Ramos (cell line): ENCODE measurements around the gene INTS13.
"Not testable (repeated sequence)": the region's sequence is repeated elsewhere in the genome, so short reads cannot be mapped to it uniquely, and the experiment has no call there.

Experiments used
- in situ Hi-C: fragments of 300-500 bp; cut with MboI; formaldehyde crosslinking; loops from one replicate; pipeline ENCODE4 v1.14.3; 2022; ENCODE audit warnings: low sequenced_read_pairs; ENCODE audit not compliant: unreplicated experiment

The INTS13 gene

GRCh38 chr12:26936559-26937442 lies 980 bp downstream of the INTS13 start:
- in situ Hi-C loops, result no loop called here

GRCh38 chr12:26935636-26936378 lies 2.0 kb downstream of the INTS13 start:
- in situ Hi-C loops, result no loop called here

DNA sequence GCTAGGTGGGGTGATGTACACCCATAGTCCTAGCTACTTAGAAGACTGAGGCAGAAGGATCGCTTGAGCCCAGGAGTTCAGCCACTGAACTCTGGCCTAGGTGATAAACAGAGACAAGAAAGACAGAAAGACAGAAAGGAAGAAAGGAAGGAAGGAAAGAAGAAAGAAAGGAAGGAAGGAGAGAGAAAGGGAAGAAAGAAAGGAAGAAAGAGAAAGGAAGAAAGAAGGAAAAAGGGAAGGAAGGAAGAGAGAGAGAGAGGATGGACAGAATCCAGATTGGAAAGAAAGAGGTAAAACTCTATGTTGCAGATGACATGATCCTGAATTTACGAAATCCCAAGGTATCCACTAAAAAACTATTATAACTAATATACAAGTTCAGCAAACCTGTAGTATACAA lies 8.2 kb downstream of the INTS13 start:
- in situ Hi-C loops, result no loop called here

DNA sequence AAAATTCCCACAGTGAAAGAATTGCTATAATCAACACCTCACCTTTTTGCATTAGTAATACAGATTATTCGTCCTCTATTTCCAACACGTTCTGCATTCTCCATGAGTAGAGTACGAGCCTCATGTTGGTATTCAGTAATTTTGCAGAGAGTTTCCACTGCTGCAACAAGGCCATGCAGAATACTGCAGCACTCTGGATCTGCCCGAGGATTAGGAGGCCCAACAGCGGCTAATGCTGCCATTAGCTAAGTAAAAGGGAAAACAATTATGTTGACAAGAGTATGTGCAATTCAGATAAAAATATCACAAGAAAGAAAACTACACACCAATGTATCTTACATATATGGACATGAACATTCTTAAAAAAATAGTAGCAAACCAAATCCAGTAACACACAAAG lies 9.1 kb downstream of the INTS13 start:
- in situ Hi-C loops, result no loop called here

DNA sequence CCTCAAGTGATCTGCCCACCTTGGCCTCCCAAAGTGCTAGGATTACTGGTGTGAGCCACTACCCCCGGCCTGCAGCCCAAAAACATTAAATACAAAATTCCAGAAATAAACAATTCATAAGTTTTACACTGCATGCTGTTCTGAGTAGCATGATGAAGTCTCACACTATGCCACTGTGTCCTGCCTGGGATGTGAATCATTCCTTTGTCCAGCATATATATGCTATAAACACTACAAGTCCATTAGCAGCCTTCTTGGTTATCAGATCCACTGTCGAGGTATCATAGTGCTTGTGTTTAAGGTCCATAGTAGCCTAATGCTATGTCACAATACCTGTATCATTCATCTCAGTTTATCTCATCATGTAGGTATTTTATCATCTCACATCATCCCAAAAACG lies 15.9 kb downstream of the INTS13 start:
- in situ Hi-C loops, result no loop called here

DNA sequence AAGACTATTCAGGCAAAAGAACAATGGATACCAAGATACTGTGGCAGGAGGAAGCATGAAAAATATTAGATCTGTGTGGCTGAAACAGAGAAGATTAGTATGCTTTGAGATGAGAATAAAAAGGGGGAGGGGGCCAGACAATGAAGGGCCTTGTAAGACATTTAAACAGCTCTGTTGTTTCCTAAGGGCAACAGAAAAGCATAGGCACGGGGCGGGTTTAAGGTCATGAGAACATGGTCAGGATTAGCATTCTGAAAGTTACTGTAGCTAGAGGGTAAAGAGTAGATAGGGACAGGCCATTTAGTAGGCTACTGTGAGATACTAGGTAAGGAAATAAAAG lies 18.6 kb downstream of the INTS13 start:
- in situ Hi-C loops, result no loop called here

DNA sequence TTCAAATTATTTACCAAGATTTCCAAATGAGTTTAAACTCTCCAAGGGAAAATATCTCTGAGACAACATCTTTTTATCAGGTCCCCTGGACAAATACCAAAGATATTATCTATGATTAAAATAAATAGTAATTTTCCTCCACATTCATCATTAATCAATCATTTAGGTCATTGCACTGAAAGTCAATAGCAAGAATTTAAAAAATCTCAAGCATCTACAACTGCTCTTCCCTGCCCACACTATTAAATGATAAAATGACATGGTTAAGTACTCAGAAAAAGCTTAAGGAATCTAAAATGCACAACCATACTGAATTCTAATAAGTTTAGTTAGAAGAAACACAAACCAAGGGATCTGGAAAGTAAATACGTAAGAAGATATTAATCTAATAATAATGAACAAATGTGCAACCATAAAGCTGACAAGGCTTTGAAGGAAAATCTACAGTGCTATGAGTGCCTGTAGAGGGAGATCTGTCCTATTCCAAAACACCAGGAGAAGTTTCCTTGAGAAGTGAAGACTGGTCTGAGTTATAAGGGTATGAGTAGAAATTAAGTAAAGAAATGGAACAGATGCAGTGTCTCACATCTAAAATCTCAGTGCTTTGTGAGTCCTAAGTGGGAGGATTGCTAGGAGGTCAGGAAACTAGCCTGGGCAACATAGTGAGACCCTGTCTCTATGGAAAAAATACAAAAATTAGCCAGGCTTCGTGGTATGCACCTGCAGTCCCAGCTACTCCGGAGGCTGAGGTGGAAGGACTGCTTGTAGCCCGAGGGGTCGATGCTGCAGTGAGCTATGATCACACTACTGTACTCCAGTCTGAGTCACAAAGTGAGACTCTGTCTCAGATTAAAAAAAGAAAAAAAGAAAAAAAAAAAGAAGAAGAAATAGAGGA lies 19.2 kb downstream of the INTS13 start:
- in situ Hi-C loops, result no loop called here

GRCh38 chr12:26906704-26907103 lies 31.1 kb downstream of the INTS13 start:
- in situ Hi-C loops, result no loop called here

- in situ Hi-C loops, result no loop called here
These were observed 31.8 kb downstream of the INTS13 start for GRCh38 chr12:26906024-26906423.

DNA sequence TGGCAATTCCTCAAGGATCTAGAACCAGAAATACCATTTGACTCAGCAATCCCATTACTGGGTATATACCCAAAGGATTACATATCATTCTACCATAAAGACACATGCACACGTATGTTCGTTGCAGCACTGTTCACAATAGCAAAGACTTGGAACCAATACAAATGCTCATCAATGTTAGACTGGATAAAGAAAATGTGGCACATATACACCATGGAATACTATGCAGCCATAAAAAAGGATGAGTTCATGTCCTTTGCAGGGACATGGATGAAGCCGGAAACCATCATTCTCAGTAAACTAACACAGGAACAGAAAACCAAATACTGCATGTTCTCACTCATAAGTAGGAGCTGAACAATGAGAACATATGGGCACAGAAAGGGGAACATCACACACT lies 34.4 kb downstream of the INTS13 start:
- in situ Hi-C loops, result not testable (repeated sequence)

DNA sequence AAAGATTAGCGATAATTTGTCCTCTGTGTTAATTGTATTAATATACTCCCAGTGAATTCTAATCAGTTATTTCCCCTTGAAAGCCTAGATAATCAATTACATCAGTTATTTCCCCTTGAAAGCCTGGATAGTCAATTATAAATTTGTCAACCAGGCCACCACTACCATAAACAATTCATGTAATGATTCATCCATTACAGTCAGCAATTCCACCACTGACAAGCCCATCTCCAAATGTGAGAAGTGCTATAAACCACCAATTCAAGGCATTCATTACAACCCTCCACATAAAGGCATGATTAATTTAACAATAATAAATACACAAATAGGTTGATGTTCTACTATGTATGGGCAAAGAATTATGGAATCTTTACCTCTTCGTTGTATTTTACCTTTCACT lies 40.9 kb downstream of the INTS13 start:
- in situ Hi-C loops, result no loop called here

DNA sequence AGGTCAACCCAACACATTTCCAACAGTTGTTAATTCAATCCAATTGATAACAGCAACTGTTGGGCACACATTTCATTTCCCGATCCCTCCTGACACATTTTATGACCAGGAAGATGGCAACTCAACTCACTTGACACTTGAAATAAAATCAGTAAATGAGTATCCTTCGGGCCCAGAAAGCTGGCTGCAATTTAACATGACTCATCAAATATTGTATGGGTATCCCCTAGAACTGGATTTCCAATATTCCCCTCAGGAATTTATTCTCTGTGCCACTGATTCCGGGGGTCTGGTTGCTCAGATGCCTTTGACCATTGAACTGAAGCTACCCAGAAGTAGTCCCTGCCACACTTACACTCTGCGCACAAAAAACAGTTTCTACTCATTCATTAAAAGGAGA lies 42.1 kb downstream of the INTS13 start:
- in situ Hi-C loops, result no loop called here

DNA sequence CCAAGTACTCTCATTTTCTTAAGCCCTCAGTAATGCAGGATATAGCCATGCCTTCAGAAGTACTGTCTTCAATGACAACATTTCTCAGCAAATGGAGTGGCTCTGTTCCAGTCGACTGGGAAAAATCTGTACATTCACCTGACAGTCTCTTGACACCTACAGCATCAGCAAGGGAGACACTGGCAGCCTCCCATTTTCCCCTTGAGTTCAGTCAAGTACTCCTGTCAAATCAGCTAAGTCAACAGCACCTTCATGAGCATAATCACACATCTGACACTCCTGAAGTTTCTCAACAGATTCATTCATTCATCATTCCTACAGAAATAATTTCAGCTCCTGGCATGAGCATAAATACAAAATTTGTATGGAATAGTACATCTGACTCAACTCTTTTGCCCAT lies 46.1 kb downstream of the INTS13 start:
- in situ Hi-C loops, result no loop called here

DNA sequence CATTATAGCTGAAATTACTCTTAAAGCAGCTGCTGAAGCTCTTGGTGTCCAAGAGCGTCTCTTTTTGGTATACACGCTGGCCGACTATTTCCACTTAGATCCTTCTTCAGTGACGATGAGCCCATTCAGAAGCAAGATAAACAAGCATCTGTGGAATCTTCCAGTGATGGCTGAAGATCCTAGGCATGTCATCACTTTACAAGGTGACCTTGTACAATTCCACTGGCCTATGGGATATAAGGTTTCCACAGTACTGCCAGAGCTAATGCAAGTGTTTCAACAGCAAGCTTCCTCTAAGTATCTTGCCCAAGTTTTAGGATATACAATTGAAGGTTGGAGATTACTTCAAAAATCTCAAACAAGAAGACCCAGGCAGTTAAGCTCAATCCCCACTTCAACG lies 47.0 kb downstream of the INTS13 start:
- in situ Hi-C loops, result no loop called here

DNA sequence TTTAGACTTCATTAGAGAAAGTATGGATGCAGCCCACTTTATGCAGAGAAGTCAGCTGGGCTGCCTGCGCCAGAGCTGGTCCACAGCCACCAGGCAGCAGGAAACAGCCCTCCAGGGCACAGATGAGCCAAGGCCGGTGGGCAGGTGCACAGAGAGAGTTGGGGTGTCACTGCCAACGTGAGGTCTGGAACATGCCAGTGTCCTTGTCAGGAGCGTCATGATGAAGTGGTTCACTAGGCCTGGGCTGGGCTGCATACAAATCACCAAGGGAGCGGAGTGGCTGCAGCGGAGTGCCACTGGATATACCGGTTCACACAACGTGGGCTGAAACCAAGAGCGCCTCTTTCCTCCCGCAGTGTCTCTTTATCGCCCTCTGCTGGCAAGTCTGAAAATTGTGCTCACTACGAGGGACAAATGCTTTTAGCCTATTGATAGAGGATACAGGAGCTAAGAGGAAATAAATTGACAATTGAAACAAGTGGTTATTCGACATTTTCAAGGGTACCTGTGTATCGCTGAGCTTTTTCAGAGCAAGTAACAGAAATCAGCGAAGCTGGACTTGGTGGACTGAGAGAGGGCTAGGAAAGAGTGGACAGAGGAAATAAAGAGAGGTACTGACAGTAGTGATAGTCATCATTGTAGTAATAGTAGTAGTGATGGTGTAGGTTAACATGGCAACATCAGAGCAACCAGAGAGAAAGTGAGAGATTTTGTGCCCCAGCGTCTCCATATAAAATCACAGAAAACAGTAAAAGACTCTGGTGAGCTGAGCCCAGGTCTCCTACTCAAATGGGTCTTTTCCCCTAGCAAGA lies 52.8 kb downstream of the INTS13 start:
- in situ Hi-C loops, result no loop called here

DNA sequence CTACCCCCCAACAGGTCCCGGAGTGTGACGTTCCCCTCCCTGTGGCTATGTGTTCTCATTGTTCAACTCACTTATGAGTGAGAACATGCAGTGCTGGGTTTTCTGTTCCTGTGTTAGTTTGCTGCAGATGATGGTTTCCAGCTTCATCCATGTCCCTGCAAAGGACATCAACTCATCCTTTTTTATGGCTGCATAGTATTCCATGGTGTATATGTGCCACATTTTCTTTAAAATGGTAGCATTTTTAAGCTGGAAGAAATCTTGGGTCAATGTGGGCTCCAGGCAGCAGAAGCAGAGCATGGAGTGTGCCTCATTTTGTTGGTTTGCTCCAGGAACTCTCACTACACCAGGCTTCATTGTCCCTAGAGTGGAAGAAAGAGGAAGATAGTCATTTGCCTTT lies 57.2 kb downstream of the INTS13 start:
- in situ Hi-C loops, result no loop called here

- in situ Hi-C loops, result no loop called here
These were observed 59.1 kb downstream of the INTS13 start for GRCh38 chr12:26878661-26879119.

DNA sequence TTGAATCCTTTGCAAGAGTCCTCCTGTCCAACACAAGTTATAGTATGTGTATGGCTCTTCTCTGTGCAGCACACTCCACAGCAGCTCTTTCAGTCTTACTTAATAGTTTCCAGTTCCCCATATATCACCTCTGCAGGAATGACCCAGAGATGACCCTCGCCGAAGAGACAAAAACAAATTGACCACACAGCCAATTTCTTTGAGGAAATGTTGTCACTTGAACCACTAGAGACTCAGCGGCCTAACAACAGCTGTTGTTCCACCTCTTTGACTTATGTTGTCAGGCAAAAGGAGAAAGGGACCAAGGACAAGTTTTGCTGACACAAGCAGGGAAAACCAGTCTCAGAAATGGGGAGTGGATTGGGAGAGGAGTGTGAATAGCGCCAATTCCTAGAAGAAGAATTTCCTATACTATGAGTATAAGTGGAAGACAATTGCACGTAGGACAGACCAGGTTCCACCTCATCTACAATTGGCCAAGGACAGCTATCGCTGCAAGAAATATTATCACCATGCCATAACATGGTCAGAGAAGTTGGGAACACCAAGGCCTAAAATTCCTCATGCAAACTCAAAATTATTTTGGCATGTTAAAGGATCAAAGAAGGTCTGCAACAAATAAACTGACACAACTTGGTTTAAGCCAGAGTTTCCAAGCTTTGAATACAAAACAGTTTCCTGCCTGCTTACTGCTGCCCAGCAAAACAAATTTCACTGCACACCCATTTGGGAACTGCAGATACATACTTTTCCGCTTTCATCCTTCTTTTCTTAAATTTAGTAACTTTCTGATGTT lies 63.1 kb downstream of the INTS13 start:
- in situ Hi-C loops, result no loop called here

- in situ Hi-C loops, result no loop called here
These were observed 65.2 kb downstream of the INTS13 start for GRCh38 chr12:26872625-26873024.
